Measurements from ENCODE around the gene MIGA1. TPM values are rescaled to one million over a fixed set of nuclear protein-coding genes. Genes with fewer than 3 reads are reported as not detected.
A peak's percentile ranks its signal among the peaks of the same experiment; 100 is the strongest.

Gene MIGA1
- total RNA-seq, 1 experiment from 2014 or later: 25.7 TPM

GRCh38 chr1:77845951-77846350 is 66.5 kb downstream of the MIGA1 start:
- DNase-seq (ENCODE audit: low read depth): no peak

DNA sequence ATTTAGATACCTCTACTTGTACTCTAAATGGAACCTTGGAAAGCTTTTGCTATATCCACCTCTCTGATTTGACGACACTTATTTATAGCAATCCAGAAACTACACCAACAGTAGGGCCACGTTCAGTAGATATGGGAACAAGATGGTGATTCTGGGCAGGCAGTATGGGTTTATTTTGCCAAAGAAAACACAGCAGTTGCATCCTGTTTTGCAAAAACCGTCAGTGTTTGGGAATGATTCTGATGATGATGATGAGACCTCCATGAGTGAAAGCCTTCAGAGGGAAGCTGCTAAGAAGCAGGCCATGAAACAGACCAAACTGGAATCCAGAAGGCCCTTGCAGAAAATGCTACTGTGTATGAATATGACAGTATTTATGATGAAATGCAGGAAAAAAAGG is 67.5 kb downstream of the MIGA1 start:
- DNase-seq (ENCODE audit: low read depth): no peak

DNA sequence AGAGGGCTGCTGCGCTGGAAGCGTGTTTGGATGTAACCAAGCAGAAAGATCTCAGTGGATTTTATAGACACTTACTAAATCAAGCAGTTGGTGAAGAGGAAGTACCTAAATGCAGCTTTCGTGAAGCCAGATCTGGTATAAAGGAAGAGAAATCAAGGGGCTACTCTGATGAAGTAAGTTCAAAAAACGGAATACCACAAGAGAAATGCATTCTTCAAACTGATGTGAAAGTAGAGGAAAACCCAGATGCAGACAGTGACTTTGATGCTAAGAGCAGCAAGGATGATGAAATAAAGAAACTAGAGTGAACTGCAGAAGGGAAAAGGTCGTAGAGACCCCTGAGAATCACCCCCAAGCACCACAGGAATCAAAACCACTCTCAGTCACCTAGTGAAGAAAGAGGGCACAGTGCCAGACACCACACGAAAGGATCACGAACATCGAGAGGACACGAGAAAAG is 68.2 kb downstream of the MIGA1 start:
- DNase-seq (ENCODE audit: low read depth): no peak

DNA sequence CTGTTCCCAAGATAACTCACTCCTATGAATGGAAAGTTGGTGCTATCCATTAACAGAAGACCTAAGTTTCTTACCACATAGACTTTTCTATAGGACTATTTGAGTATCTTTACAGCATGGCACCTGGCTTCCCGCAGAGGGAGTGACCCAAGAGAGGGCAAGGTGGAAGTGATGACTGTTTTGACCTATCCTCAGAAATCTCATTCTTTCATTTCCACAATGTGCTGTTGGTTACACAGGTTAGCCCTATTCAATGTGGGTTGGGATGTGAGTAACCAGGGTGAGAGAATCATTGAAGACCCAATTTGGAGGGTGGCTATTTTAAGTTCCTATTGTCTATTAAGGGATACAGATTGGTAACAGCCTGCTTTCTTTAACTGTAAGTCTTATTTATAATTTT is 70.6 kb downstream of the MIGA1 start:
- no peak for DNase-seq (ENCODE audit: low read depth)

GRCh38 chr1:77857552-77857951 is 78.1 kb downstream of the MIGA1 start:
- DNase-seq (ENCODE audit: low read depth): no peak

DNA sequence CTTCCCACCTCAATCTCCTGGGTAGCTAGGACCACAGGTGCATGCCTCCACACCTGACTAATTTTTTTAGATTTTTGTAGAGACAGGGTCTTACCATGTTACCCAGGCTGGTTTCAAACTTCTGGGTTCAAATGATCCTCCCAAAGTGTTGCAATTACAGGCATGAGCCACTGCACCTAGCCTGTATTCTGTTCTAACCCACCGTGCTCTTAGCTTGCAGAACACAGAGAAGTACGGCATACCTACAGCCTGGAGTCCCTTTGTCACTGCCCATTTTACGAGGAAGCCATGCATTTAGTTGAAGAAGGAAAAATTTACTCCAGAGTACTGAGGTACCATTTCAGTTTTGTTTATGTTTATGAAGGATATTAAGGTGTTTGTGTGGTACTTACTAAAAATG is 79.3 kb downstream of the MIGA1 start:
- DNase-seq (ENCODE audit: low read depth): no peak

- DNase-seq (ENCODE audit: low read depth): no peak
Measured at GRCh38 chr1:77859248-77859647, 79.8 kb downstream of the MIGA1 start.

DNA sequence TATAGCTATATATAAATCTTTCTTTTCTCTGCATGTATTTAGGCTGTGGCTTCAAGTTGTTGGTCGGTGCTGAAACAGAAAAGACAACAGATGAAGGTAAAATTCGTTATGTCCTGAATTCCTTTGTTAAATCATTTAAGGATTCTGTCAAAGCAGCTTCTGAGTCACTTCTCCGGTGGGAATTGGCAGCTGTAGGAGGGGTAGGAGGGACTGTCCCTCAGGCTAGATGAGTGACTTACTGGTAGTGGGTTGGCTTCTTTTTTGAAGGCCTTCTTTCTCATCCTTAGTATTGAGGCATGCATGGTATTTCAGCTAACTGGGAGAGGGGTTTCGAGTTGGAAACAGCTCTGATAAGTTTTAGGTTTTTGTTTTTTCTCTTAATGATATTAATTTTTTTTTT is 86.8 kb downstream of the MIGA1 start:
- peak; percentile 45 for DNase-seq (ENCODE audit: low read depth)

DNA sequence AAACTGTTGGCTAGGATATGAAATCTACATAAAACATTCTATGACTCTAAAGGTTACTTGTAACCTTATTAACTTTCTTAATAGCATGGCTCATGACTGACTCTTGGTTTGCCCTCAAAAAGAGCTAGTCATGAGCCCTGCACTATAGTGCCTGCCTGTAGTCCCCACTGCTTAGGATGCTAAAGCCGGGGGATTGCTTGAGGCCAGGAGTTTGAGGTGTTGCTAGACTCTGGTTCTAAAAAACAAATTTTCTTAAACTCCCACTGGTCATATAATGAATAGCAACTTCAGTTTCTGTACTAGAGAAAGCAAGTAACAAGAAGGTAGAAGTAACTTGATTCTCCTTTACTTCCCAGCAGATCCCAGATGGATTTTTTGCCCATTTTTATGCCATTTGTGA is 93.2 kb downstream of the MIGA1 start:
- DNase-seq (ENCODE audit: low read depth): no peak

GRCh38 chr1:77873461-77873860 is 94.0 kb downstream of the MIGA1 start:
- no peak for DNase-seq (ENCODE audit: low read depth)

DNA sequence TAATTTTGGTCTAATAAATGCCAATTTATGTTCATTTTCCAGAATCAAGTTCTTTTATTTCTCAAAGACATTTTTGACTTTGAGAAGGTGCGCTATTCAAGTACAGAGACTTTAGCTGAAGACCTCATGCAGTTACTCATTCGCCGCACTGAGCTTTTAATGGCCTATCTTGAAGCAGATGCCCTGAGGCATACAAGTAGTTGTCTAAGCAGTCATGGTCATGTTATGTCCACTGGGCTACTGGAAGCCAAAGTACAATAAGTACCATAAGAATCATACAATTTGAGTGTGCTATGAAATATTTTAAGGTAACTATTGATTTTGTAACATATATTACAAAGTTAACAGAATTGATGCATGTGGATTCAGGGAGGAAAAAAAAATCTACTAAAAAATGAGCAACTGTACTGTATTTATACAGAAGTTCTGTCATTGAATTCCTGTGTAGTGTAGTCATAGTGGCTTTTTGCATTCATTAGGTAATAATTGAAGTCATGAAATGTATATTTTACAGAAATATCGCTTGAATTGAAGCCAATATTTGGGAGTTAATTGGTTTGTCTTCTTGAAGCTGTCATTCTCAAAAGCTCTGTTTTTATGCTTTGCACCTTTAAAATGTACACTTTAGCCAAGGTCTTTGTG is 95.5 kb downstream of the MIGA1 start:
- DNase-seq (ENCODE audit: low read depth): peak; percentile 57

DNA sequence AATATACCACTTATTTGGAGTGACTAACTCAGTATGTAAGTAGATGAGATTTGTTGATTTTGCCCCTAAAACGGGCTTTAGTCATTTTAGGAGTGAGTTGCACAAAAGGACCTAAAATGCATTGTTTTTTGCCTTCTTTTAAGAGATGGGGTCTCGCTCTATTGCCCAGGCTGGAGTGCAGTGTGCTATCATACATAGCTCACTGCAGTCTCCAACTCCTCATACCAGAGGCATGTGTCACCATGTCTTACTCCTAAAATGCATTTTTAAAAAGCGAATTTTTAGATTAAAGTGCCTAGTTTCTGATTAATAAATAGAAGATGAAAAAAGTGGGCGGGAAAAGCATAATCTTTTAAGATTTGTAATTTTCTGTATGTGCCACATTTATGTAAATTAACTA is 97.4 kb downstream of the MIGA1 start:
- no peak for DNase-seq (ENCODE audit: low read depth)

DNA sequence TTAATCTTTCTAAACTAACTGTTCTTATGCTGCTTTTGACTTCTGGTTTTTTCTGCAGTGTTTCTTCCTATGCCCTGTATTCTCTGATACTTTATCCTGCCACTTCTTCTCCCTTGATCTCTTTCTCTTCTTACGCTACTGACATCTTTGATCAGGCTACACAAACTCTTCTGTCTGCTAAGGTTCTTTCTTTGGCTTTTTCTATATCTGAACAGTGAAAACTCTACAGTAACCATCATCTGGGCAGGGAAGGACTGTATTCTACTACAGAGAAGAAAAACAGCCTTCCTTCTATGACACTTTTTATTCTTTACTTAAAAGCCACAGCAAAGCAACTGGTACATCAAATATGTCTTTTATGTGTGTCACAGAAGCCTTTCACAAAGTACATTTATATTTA is 101.6 kb downstream of the MIGA1 start:
- no peak for DNase-seq (ENCODE audit: low read depth)

DNA sequence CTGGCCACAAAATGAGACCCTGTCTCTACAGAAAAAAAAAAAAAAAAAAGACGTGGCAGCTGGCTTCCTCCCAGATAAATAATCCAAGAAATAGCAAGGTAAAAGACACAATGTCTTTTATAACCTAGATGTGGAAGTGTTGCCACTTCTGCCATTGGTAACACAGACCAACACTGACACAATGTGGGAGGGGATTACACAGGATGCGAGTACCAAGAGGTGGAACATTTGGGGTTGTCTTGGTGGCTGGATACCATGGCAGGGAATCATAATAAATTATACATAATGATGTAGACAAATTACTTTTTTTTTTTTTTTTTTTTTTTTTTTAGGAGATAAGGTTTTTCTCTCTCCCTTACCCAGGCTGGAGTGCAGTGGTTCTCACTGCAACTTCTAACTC is 103.0 kb downstream of the MIGA1 start:
- no peak for DNase-seq (ENCODE audit: low read depth)

- peak; percentile 85 for DNase-seq (ENCODE audit: low read depth)
Measured at GRCh38 chr1:77888081-77888780, 108.8 kb downstream of the MIGA1 start, which contains the start of gene NEXN. TSS of gene NEXN (plus strand) at chr1:77888624. CDS start at chr1:77916107, 27,483 bp downstream.

GRCh38 chr1:77888781-77889642 is 109.6 kb downstream of the MIGA1 start:
- peak; percentile 71 for DNase-seq (ENCODE audit: low read depth)

- peak; percentile 76 for DNase-seq (ENCODE audit: low read depth)
Measured at GRCh38 chr1:77889671-77890070, 110.2 kb downstream of the MIGA1 start.

GRCh38 chr1:77891200-77891599 is 111.8 kb downstream of the MIGA1 start:
- DNase-seq (ENCODE audit: low read depth): no peak

GRCh38 chr1:77899647-77900320 is 120.3 kb downstream of the MIGA1 start:
- no peak for DNase-seq (ENCODE audit: low read depth)

DNA sequence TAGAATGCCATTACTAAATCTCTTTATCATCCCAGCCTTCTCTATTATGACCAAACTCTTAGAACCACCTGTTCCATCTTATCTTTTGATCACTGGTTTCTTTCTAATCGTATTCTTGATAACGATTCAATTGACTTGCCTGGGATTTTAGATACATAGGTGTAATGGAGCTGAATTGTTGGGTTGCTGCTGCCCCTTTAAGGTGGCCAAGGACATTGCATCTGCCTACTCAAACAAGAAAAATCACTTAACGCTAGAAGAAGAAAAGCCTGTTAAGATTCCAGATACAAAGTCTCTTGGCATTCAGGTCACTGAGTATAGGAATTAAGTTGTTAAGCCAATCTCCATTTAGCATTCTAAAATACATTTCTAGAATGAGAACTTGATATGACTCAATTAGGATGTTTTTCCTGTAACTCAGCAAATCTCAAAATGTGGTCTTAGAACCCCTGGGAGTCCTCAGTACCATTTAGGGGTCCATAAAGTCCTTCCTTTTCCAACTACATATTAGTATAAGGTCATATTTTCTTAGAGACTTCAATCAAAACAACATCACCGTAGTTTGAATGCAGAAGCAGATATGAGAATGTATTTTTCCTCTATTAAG is 121.3 kb downstream of the MIGA1 start:
- DNase-seq (ENCODE audit: low read depth): peak; percentile 62

- DNase-seq (ENCODE audit: low read depth): no peak
Measured at GRCh38 chr1:77905603-77906002, 126.2 kb downstream of the MIGA1 start.
